Lung (tissue), 12 donors: Measurements from ENCODE around the gene RPS6KA2. TPM values are rescaled to one million over a fixed set of nuclear protein-coding genes. Genes with fewer than 3 reads are reported as not detected.

Source experiments
- ATAC-seq: fragments of 200-7000 bp; cut with Tn5 transposase; one replicate; pipeline ENCODE4 v1.9.1; 2020; ENCODE audit warnings: moderate number of reproducible peaks; ENCODE audit not compliant: insufficient read depth, low FRiP score
- DNase-seq, 3 donors: peaks; one replicate each; pipeline ENCODE4 v3.0.0-alpha.2; 2013 to 2017
- H3K27ac ChIP-seq, 2 donors: one replicate each; pipeline ENCODE4 v1.5.1; 2013; ENCODE audit warnings: mild to moderate bottlenecking in 2 of 2, moderate library complexity in 2 of 2, control low read depth in 1 of 2, inconsistent platforms in 1 of 2, low read depth in 1 of 2, low read length in 1 of 2
- H3K27me3 ChIP-seq, 3 donors: one replicate each; pipeline ENCODE4 v1.5.1; 2013; ENCODE audit warnings: low read length in 2 of 3; ENCODE audit not compliant: control insufficient read depth in 3 of 3, insufficient read depth in 3 of 3
- H3K36me3 ChIP-seq, 4 donors: one replicate each; pipeline ENCODE4 v1.5.1; 2013; ENCODE audit warnings: low read length in 4 of 4, mild to moderate bottlenecking in 1 of 4, moderate library complexity in 1 of 4; ENCODE audit not compliant: control insufficient read depth in 4 of 4, insufficient read depth in 4 of 4
- H3K4me1 ChIP-seq, 5 donors: one replicate each; pipeline ENCODE4 v1.5.1; 2013; ENCODE audit warnings: low read length in 5 of 5, mild to moderate bottlenecking in 2 of 5, moderate library complexity in 1 of 5; ENCODE audit not compliant: control insufficient read depth in 5 of 5, insufficient read depth in 5 of 5
- H3K4me3 ChIP-seq: one replicate; pipeline ENCODE4 v1.5.1; 2013; ENCODE audit warnings: mild to moderate bottlenecking, control low read depth, moderate library complexity
- H3K9ac ChIP-seq, 2 donors: one replicate each; pipeline ENCODE4 v1.5.1; 2013; ENCODE audit warnings: low read length in 2 of 2, control low read depth in 1 of 2; ENCODE audit not compliant: insufficient read depth in 1 of 2
- H3K9me3 ChIP-seq, 4 donors: one replicate each; pipeline ENCODE4 v1.5.1; 2013; ENCODE audit warnings: low read length in 3 of 4, mild to moderate bottlenecking in 1 of 4, moderate library complexity in 1 of 4; ENCODE audit not compliant: control insufficient read depth in 4 of 4, insufficient read depth in 3 of 4
- CTCF ChIP-seq: IDR thresholded peaks from 2 replicates; pipeline ENCODE4 v1.5.1; 2012; ENCODE audit warnings: mild to moderate bottlenecking; ENCODE audit errors: control extremely low read depth, extremely low read depth
- WGBS, 2 donors: extraction: QIAGEN DNeasy Blood & Tissue Kit; methylation state at CpG; one replicate each; pipeline ENCODE4 v1.1.7; 2013; 5-methylcytosine and 5-hydroxymethylcytosine counted together
- polyA plus RNA-seq, 2 donors: library from polyadenylated mRNA; stranded (reverse); fragments of 200-250 nt; gene quantifications; one replicate each; pipeline ENCODE4 v1.2.1, GENCODE V29; 2013
- total RNA-seq, 2 donors: library from RNA; depleted of rRNA in 1 of 2; stranded (reverse); fragments of >200 nt in 1 of 2; gene quantifications; one replicate each; pipeline ENCODE4 v1.2.1, GENCODE V29; 2014 to 2021
- donor health status: control.
- donor health status: control.
- donor health status: Bipolar disorder and iron deficiency.
- donor health status: healthy.
- donor health status: DM: yes; HTN: yes; CAD: no.

Gene RPS6KA2
- total and polyA plus RNA-seq, 4 donors: 61.9 to 185 (median 105) TPM

GRCh38 chr6:166369782-166370181 is 257.3 kb downstream of the RPS6KA2 start:
- H3K27me3 ChIP-seq: no peaks in the 10 kb centered on the region
- no peak overlapping the region for H3K9ac ChIP-seq
- WGBS, 2 donors: 66 to 71% methylated on average over 3 of the region's 3 CpGs
- H3K27ac ChIP-seq: no peak overlapping the region
- H3K9me3 ChIP-seq: no peaks in the 10 kb centered on the region
- H3K4me1 ChIP-seq: peaks cover 0 to 12% (median 0%) of the 10 kb centered on the region in 5 donors
- no peak for ATAC-seq
- no peak for TF ChIP-seq CTCF
- H3K4me3 ChIP-seq: no peak overlapping the region
- no peak for DNase-seq
- H3K36me3 ChIP-seq: peaks cover 2 to 9% (median 4%) of the 10 kb centered on the region in 4 donors

GRCh38 chr6:166366921-166367320 is 260.1 kb downstream of the RPS6KA2 start:
- H3K9ac ChIP-seq: no peak overlapping the region
- no peaks in the 10 kb centered on the region for H3K9me3 ChIP-seq
- TF ChIP-seq CTCF: no peak
- ATAC-seq (no peak), DNase-seq (no peak)
- H3K4me3 ChIP-seq: no peak overlapping the region
- peaks cover 0 to 12% (median 0%) of the 10 kb centered on the region in 5 donors for H3K4me1 ChIP-seq
- 92 to 94% methylated on average over 3 of the region's 3 CpGs for WGBS, 2 donors
- H3K36me3 ChIP-seq: peaks cover 2 to 21% (median 9%) of the 10 kb centered on the region in 4 donors
- H3K27me3 ChIP-seq: no peaks in the 10 kb centered on the region
- H3K27ac ChIP-seq: peak overlapping the region in 1 of 2 donors; percentile 1

DNA sequence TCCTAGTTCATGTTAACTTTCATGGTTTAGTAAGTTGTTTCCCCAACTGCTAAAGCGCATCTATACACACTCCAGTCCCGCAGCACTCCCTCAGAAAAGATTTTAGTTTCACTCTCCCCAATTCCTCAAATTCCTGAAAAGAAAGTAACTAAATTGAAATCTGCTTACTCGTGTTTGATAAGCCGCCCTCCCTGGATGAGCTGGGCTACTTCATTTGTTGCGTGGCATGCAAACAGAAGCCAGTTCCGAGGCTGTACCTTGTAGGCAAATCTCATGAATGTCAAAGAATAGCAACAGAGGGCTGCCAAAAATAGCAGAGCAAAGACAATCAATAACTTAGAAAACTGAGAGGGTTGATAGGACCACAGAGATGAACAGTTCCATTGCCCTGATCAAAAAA is 261.2 kb downstream of the RPS6KA2 start:
- WGBS, 2 donors: 89 to 95% methylated on average over 6 of the region's 6 CpGs

More for the DNA sequence above, 261.2 kb downstream of the RPS6KA2 start:
- H3K9ac ChIP-seq: no peak overlapping the region
- H3K4me1 ChIP-seq: peaks cover 0 to 10% (median 0%) of the 10 kb centered on the region in 5 donors
- H3K27ac ChIP-seq: peak overlapping the region in 1 of 2 donors; percentile 22
- TF ChIP-seq CTCF: no peak
- H3K9me3 ChIP-seq: no peaks in the 10 kb centered on the region
- H3K27me3 ChIP-seq: no peaks in the 10 kb centered on the region
- DNase-seq (no peak), ATAC-seq (no peak)
- H3K36me3 ChIP-seq: peaks cover 2 to 21% (median 9%) of the 10 kb centered on the region in 4 donors
- no peak overlapping the region for H3K4me3 ChIP-seq
